Hematopoietic multipotent progenitor cell (in vitro differentiated cells): ENCODE measurements around the gene MRPL9. TPM values are rescaled to one million over a fixed set of nuclear protein-coding genes. Genes with fewer than 3 reads are reported as not detected.
"Not testable (repeated sequence)": the region's sequence is repeated elsewhere in the genome, so short reads cannot be mapped to it uniquely, and the experiment has no call there.

Experiments
- DNase-seq, 3 donors: peaks; one replicate each; pipeline ENCODE4 v3.0.0-alpha.2; 2011 to 2015; ENCODE audit warnings: low read depth in 2 of 3, low spot score in 2 of 3
- total RNA-seq: library from RNA; depleted of rRNA; stranded (reverse); fragments of >200 nt; gene quantifications from one replicate; pipeline ENCODE4 v1.2.3, GENCODE V29; 2012

Gene MRPL9
- total RNA-seq, 1 donor, result 70.6 TPM

- DNase-seq, result no peak
Measured at GRCh38 chr1:151787689-151788088, 24.4 kb upstream of the MRPL9 start.

GRCh38 chr1:151783796-151784195, 20.5 kb upstream of the MRPL9 start:
- DNase-seq, result no peak

- no peak for DNase-seq
Measured at GRCh38 chr1:151782741-151783140, 19.4 kb upstream of the MRPL9 start.

- not testable (repeated sequence) for DNase-seq
Measured at GRCh38 chr1:151782026-151782425, 18.7 kb upstream of the MRPL9 start.

- not testable (repeated sequence) for DNase-seq
Measured at GRCh38 chr1:151780736-151781135, 17.4 kb upstream of the MRPL9 start.

- no peak for DNase-seq
Measured at GRCh38 chr1:151779852-151780251, 16.6 kb upstream of the MRPL9 start.

GRCh38 chr1:151777317-151777716, 14.0 kb upstream of the MRPL9 start:
- no peak for DNase-seq

- no peak for DNase-seq
Measured at GRCh38 chr1:151776665-151777062, 13.4 kb upstream of the MRPL9 start.

- no peak for DNase-seq
Measured at GRCh38 chr1:151775894-151776664, 12.8 kb upstream of the MRPL9 start.

GRCh38 chr1:151774256-151774922, 11.1 kb upstream of the MRPL9 start:
- DNase-seq, result no peak

- DNase-seq, result no peak
Measured at GRCh38 chr1:151773702-151774101, 10.4 kb upstream of the MRPL9 start.

GRCh38 chr1:151769270-151769669, 6.0 kb upstream of the MRPL9 start:
- DNase-seq, result not testable (repeated sequence)

GRCh38 chr1:151768351-151769066, 5.2 kb upstream of the MRPL9 start:
- DNase-seq, result not testable (repeated sequence)

GRCh38 chr1:151763990-151764389, 694 bp upstream of the MRPL9 start:
- peak in 1 of 3 donors; percentile 8 for DNase-seq

GRCh38 chr1:151760597-151761385, 2.5 kb downstream of the MRPL9 start:
- no peak for DNase-seq

- DNase-seq, result no peak
Measured at GRCh38 chr1:151759241-151759640, 4.1 kb downstream of the MRPL9 start.

GRCh38 chr1:151756291-151756690, 7.0 kb downstream of the MRPL9 start:
- DNase-seq, result no peak

- DNase-seq, result no peak
Measured at GRCh38 chr1:151741516-151741915, 21.8 kb downstream of the MRPL9 start.

- no peak for DNase-seq
Measured at GRCh38 chr1:151739590-151740355, 23.5 kb downstream of the MRPL9 start.

- DNase-seq, result no peak
Measured at GRCh38 chr1:151737479-151737878, 25.8 kb downstream of the MRPL9 start.
